CD4-positive, alpha-beta T cell treated with Interferon alpha-2 for 1 hour (primary cell): ENCODE data around the gene SLC35C1.

Experiments
- DNase-seq, 2 donors: peaks; one replicate each; pipeline ENCODE4 v3.0.0-alpha.2; 2020 to 2022

SLC35C1 gene

DNA sequence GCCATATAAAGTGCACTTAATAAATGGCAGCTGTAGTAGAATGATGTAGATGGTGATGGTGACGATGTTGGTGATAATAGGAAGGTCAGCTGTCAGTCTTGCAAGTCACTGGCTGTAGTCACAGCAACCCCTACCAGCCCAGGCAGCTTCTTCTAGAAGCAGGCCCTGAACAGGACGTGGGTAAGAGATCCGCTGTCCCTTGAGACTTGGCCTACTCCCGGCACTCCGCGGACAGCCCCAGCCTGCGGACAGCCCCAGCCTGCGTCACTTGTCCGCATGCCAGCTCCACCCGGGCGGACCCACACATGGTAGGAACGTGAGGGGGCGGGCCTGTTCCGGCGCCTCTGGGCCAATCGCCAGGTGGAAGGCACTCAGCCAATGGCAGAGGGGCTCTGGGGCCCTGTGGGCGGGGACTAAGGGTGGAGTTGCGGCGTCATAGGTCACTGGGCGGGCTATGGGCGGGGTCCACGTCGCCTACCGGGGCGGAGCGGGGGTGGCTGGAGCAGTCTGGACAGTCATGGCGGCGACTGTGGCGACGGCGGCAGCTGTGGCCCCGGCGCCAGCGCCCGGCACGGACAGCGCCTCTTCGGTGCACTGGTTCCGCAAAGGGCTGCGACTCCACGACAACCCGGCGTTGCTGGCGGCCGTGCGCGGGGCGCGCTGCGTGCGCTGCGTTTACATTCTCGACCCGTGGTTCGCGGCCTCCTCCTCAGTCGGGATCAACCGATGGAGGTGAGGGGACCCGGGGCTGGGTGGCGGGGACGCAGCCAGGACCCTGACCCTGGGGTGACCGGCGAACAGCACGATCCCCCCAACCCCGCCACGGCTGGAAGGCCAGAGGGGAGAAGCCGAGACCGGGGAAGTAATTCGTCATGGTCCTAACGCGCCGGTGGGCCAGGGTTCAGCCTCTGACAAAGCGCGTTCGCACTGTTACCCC, 42.3 kb downstream of the SLC35C1 start, which contains the start of gene CRY2:
TSS of gene CRY2 (plus strand) at position 502 of the 937 bp plus-strand sequence. CDS start at position 518, 16 bp downstream.
- peak; percentile 99 for DNase-seq

DNA sequence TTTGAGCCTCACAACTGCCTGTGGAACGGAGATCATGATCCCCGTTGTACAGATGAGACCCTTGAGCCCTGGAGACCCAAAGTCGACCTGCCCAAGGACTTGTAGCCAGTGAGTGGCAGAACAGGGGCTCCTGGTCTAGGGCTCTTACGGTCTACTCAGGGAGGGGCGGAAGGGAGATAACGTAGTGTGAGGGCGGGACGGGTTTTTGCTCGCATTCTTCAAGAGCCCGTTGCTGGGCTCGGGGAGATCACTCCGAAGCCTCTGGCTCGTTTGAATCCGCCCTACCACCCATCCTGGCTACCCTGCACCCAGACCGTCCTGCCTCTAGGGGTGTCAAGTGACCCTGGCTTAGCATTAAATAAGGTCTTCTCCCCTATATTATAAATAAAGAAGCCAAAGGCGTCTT, 43.0 kb downstream of the SLC35C1 start:
- peak; percentile 47 to 60 for DNase-seq

DNA sequence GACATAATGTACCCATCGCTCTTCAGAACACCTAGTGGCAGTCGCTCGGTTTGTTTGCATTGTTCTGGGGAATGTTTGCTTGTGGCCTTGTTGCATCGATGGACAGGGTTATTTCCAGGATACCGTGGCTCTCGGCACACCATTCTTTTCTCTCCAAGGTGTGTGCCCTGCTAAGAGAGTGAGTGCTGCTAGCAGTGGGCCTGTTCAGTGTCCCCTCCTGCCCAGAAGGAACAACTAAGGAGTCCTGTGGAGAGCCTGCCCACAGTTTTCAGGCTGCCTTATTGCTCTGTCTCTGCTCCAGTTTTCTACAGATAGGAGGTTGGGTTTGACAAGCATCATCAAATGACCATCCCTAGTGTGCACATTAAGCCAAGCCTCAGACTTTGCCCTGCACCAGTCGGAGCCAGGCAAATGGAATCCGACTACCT, 43.7 kb downstream of the SLC35C1 start:
- no peak for DNase-seq

DNA sequence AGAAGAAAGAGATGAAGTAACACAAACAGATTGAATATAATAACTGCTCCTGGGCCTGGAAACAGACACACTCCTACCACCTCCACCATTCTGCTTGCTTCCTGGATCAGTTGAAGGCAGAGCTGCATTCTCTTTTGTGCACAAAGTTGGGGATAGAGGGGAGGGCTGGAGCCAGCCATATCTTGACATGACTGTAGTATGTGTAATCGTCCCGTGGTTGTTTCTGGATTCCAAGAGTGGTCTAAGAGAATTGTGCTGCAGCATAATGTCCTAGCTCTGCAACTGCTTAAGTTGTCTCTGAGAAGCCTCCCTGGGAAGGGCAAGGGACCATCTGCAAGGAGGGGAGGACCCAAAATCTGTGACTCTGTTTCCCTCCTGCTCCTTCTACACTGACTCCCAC, 45.5 kb downstream of the SLC35C1 start:
- DNase-seq = no peak

DNA sequence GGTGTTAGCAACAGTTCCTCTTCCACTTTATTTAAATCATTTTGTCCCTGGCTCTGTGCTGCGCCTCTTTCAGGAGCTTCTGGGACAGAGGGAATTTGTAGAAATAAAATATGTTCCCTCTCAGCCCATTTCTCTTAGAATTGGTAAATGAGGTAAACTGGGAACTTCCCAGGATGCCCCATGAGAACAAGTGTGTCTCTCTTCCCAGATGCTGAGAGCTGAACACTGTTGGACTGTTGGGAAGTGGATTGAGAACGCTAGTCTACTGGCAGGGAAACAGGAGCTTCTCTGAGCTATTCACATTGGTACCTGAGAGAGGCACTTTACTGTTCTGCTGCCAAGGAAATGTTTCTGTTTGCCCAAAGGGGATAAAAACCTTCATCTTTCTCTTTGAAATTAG, 46.3 kb downstream of the SLC35C1 start:
- no peak for DNase-seq

DNA sequence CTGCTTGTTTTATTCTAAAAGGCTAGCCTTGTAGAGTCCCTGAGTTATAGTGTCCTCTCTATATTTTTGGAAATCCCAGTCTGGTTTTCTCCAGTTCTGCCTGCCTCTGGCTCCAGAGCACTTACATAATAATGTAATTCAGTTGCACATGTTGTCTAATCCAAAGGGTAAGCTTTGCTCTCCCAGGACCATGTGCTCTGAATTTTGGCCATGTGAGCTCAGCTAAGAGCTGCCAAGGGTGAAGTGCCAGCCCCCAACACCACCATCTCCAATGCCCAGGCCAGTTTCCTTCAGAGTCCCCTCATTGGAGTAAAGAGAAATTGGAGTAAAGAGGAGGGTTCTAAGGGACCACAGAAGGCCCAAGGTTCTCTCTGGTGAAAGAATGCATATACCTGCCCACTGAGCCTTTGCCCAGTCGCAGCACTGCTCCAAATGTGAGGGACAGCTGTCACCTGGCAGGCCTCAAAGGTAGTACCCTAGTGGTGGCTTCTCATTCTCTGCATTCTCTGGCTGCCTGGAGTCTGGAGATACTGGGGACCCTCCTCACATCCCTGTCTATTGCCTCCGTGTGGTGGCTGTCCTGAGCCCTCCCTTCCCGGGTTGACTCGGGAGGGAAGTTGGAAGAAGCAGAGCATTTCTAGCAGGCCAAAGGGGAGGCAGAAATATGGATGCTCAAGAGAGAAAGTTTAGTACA, 47.2 kb downstream of the SLC35C1 start:
- DNase-seq = no peak

GRCh38 chr11:45852712-45853101, 47.8 kb downstream of the SLC35C1 start:
- no peak for DNase-seq

- no peak for DNase-seq
These were observed 48.6 kb downstream of the SLC35C1 start for GRCh38 chr11:45853332-45854219.

DNA sequence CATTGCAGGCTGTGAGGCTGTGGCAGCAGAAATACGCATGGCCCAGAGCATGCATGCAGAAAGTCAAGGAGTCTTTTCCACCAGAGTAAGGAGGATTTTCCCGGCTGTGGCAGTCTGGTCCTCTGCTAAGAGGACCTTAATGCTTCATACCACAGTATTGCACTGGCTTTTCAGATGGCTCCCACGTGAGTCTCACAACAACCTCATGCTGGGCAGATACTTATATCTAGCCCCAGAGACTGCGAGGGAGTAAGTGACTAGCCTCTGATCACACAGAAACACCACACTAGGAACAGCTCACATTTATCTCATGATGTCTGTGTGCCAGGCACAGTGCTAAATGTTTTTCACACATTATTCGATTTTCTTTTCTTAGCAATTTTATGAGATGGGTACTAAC, 50.4 kb downstream of the SLC35C1 start:
- DNase-seq = no peak

DNA sequence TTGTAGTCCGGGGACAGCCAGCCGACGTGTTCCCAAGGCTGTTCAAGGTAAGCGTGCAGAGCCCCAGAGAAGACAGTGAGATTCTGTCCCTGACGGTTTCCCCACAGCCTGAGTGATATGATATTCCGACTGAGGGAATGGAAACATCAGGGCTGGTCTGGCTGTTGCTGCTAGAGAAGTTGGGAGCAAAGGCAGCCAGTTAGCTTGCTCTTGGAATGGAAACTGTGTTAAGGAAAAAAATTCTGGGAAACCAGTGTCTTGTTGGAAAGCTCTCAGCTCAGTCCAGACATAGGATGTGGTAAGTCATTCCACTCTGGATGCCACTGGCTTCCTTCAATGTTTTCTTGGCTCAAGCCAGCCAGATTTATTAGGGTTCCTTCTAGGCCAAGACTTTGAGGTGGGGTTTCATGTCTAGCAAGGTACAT, 51.1 kb downstream of the SLC35C1 start:
- DNase-seq = no peak

DNA sequence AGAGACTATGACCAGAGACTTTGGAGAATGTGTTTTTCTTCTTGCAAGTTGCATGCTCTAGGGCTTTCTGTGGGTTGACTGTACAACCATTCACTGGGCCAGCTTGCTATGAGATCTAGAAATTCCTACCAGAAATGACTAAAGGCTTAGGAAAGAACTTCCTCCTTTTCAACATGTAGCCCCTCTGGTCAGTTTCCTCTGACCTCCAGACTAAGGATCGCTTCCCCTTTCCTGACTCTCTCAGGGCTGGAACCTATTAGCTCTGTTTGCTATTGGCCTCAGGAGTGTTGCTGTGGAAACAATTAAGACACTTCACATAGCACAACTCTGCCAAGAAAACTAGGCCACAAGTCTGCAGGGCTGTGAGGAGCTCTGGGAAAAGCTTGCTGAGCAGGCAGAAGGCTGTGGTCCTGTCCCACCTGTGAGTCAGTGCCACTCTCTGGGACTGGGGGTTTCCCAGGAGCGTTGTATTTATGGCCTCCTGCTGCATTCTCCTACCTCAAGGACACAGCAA, 53.1 kb downstream of the SLC35C1 start:
- DNase-seq = peak in 1 of 2 donors; percentile 26

DNA sequence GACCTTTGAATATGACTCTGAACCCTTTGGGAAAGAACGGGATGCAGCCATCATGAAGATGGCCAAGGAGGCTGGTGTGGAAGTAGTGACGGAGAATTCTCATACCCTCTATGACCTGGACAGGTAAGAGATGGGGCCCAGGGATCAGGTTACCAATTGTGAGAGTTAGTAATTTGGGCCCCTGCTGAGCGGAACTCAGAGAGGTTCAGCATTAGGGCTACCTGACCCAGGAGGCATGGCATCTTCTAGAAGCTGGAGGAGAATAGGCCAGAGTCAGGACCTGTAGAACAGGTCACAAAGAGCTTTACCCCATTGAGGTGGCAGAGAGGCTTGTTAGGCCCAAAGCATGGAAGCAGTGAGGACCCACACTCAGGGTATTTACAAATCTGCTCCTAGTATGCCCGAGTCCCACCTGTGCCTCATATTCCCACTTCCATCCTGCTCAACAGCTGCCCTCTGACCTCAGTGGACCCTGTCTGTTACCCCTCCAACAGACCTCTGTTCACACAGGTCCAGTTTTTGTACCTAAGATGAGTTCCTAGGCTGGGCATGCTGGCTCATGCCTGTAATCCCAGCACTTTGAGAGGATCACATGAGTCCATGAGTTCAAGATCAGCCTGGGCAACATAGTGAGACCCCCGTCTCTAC, 53.9 kb downstream of the SLC35C1 start:
- no peak for DNase-seq

DNA sequence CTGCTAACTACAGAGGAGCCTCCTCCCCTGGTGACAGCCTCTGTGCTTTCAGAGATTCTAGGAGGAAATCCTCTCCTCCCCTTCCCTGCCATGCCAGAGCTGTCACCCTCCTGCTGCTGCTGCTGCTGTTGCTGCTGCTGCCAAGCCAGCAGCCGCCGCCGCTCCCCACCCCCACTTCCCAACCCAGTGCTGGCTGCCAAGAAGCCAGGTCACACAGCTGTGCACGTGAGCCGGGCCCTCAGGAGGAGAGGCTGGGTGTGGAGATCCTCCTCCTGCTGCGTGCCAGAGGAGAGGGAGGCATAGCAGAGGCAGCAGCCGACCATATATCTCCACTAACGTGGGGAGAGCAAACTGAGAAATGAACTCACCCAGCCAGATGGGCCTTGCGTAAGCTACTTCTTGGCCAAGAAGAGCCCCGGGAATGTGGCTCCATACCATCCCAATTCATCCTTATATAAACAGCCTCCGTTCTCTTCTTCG, 54.8 kb downstream of the SLC35C1 start:
- DNase-seq = no peak

GRCh38 chr11:45860348-45860747, 55.4 kb downstream of the SLC35C1 start:
- no peak for DNase-seq

GRCh38 chr11:45860764-45861510, 56.0 kb downstream of the SLC35C1 start:
- no peak for DNase-seq
